MM.1S (cell line): ENCODE measurements around the gene PRMT1.

Experiments
- DNase-seq: peaks from one replicate; pipeline ENCODE4 v3.0.0-alpha.2; 2015
- H2AFZ ChIP-seq: fragments of 300-600 bp; sonication (generic); 2 replicates; pipeline ENCODE4 v1.6.0; 2016; ENCODE audit warnings: antibody characterized with exemption, low read length
- H3F3A ChIP-seq: fragments of 300-600 bp; sonication (generic); 2 replicates; pipeline ENCODE4 v1.6.1; 2016; ENCODE audit warnings: mild to moderate bottlenecking, antibody characterized with exemption, low read length, moderate library complexity, mixed read lengths; ENCODE audit not compliant: insufficient read depth
- H3K27ac ChIP-seq: fragments of 300-600 bp; sonication (generic); 2 replicates; pipeline ENCODE4 v1.5.1; 2016; ENCODE audit warnings: mild to moderate bottlenecking, low read length
- H3K27me3 ChIP-seq: fragments of 300-600 bp; sonication (generic); replicated peaks from 2 replicates; pipeline ENCODE4 v1.6.0; 2016; ENCODE audit warnings: low read length; ENCODE audit not compliant: insufficient read depth
- H3K36me3 ChIP-seq: fragments of 300-600 bp; sonication (generic); replicated peaks from 2 replicates; pipeline ENCODE4 v1.6.1; 2016; ENCODE audit warnings: mild to moderate bottlenecking, low read length, mixed read lengths; ENCODE audit not compliant: insufficient read depth
- H3K4me1 ChIP-seq: fragments of 300-600 bp; sonication (generic); 2 replicates; pipeline ENCODE4 v1.6.1; 2016; ENCODE audit warnings: low read length, mixed read lengths
- H3K4me2 ChIP-seq: fragments of 300-600 bp; sonication (generic); 2 replicates; pipeline ENCODE4 v1.6.0; 2016; ENCODE audit warnings: low read depth, low read length
- H3K4me3 ChIP-seq: fragments of 300-600 bp; sonication (generic); 2 replicates; pipeline ENCODE4 v1.5.1; 2016; ENCODE audit warnings: low read length, mixed read lengths
- H3K79me2 ChIP-seq: fragments of 300-600 bp; sonication (generic); 2 replicates; pipeline ENCODE4 v1.6.1; 2016; ENCODE audit warnings: mixed run types, low read length, mixed read lengths
- H3K9ac ChIP-seq: fragments of 300-600 bp; sonication (generic); 2 replicates; pipeline ENCODE4 v1.6.1; 2016; ENCODE audit warnings: low read length, mixed read lengths
- H3K9me2 ChIP-seq: fragments of 300-600 bp; sonication (generic); replicated peaks from 2 replicates; pipeline ENCODE4 v1.6.1; 2016; ENCODE audit warnings: mild to moderate bottlenecking, low read length, mixed read lengths; ENCODE audit not compliant: insufficient read depth
- H3K9me3 ChIP-seq: fragments of 300-600 bp; sonication (generic); replicated peaks from 2 replicates; pipeline ENCODE4 v1.6.1; 2016; ENCODE audit warnings: mild to moderate bottlenecking, low read length, mixed read lengths; ENCODE audit not compliant: insufficient read depth
- H4K20me1 ChIP-seq: fragments of 300-600 bp; sonication (generic); 2 replicates; pipeline ENCODE4 v1.6.1; 2016; ENCODE audit warnings: mild to moderate bottlenecking, low read length, moderate library complexity, mixed read lengths; ENCODE audit not compliant: insufficient read depth
- CTCF ChIP-seq: fragments of 300-600 bp; sonication (generic); IDR thresholded peaks from 2 replicates; pipeline ENCODE4 v1.5.1; 2016; ENCODE audit warnings: antibody characterized with exemption, low read length, mixed read lengths
- EZH2 ChIP-seq: fragments of 300-600 bp; sonication (generic); optimal IDR thresholded peaks from 2 replicates; pipeline ENCODE3; 2017; ENCODE audit warnings: low read depth, mild to moderate bottlenecking, antibody characterized with exemption, low read length, mixed read lengths
- EZH2phosphoT487 ChIP-seq: fragments of 300-600 bp; sonication (generic); IDR thresholded peaks from 2 replicates; pipeline ENCODE4 v1.6.1; 2018; ENCODE audit warnings: antibody characterized with exemption, low read length

Gene PRMT1

GRCh38 chr19:49676136-49676783 is 811 bp upstream of the PRMT1 start:
- Histone ChIP-seq H3K9me3 (no peaks in the 10 kb centered on the region), H3K27ac (peak overlapping the region; percentile 96), H3K27me3 (no peaks in the 10 kb centered on the region), H3K9me2 (no peaks in the 10 kb centered on the region), H3K79me2 (peaks cover 43% of the 10 kb centered on the region), H4K20me1 (peaks cover 9% of the 10 kb centered on the region; the same call in 1 of the 2 replicates), H3K4me1 (peaks cover 24% of the 10 kb centered on the region), H3F3A (peaks cover 58% of the 10 kb centered on the region), H3K4me2 (peak overlapping the region; percentile 74), H2AFZ (peak overlapping the region; percentile 53), H3K36me3 (no peaks in the 10 kb centered on the region), H3K4me3 (peak overlapping the region; percentile 65), H3K9ac (peak overlapping the region; percentile 90)
- DNase-seq = peak; percentile 87
- TF ChIP-seq EZH2phosphoT487 (no peak), EZH2 (no peak), CTCF (no peak)

- H3K36me3 ChIP-seq = peaks cover 2% of the 10 kb centered on the region; the same call in 1 of the 2 replicates
- DNase-seq = peak; percentile 99
- peak overlapping the region; percentile 99 for H3K4me3 ChIP-seq
- peak overlapping the region; percentile 100 for H3K9ac ChIP-seq
- H3K9me2 ChIP-seq = no peaks in the 10 kb centered on the region
- H3K27ac ChIP-seq = peak overlapping the region; percentile 96
- no peaks in the 10 kb centered on the region for H3K9me3 ChIP-seq
- H2AFZ ChIP-seq = peak overlapping the region; percentile 59
- H3F3A ChIP-seq = peaks cover 57% of the 10 kb centered on the region
- H3K4me2 ChIP-seq = peak overlapping the region; percentile 74; the same call in 1 of the 2 replicates
- peaks cover 21% of the 10 kb centered on the region for H3K4me1 ChIP-seq
- H4K20me1 ChIP-seq = peaks cover 9% of the 10 kb centered on the region; the same call in 1 of the 2 replicates
- TF ChIP-seq CTCF (no peak), EZH2 (no peak)
- H3K27me3 ChIP-seq = no peaks in the 10 kb centered on the region
- H3K79me2 ChIP-seq = peaks cover 46% of the 10 kb centered on the region
These were observed 264 bp upstream of the PRMT1 start for GRCh38 chr19:49676784-49677230.

- peak overlapping the region; percentile 100 for H3K9ac ChIP-seq
- H3K4me1 ChIP-seq = peaks cover 16% of the 10 kb centered on the region
- peak overlapping the region; percentile 74 for H3K4me2 ChIP-seq
- no peaks in the 10 kb centered on the region for H3K9me2 ChIP-seq
- peaks cover 9% of the 10 kb centered on the region; the same call in 1 of the 2 replicates for H4K20me1 ChIP-seq
- H3K27me3 ChIP-seq = no peaks in the 10 kb centered on the region
- peak overlapping the region; percentile 96 for H3K27ac ChIP-seq
- peaks cover 51% of the 10 kb centered on the region for H3F3A ChIP-seq
- H3K36me3 ChIP-seq = peaks cover 6% of the 10 kb centered on the region; the same call in 1 of the 2 replicates
- no peak for TF ChIP-seq EZH2
- TF ChIP-seq CTCF = peak; percentile 72
- peak overlapping the region; percentile 99 for H3K4me3 ChIP-seq
- no peak overlapping the region for H2AFZ ChIP-seq
- H3K79me2 ChIP-seq = peaks cover 54% of the 10 kb centered on the region
- no peaks in the 10 kb centered on the region for H3K9me3 ChIP-seq
- peak; percentile 75 for DNase-seq
These were observed 1.0 kb downstream of the PRMT1 start for GRCh38 chr19:49677901-49678674.
